ENCODE results near the gene NKD1.

Gene NKD1

DNA sequence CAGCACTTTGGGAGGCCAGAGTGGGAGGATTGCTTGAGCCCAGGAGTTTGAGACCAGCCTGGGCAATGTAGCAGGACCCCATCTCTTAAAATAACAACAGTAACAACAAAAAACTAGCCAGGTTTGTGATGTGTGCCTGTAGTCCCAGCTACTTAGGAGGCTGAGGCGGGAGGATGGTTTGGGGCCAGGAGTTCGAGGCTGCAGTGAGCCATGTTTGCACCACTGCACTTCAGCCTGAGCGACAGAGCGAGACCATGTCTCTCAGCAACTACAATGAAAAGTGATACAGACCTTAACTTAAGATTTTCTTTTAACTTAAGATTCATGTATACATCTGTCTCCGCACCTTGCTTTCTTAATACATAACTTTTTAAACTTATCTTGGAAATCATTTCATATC, 17.2 kb downstream of the NKD1 start:
- WGBS (ENCODE audit: insufficient coverage), result 100% methylated on average over 2 of the region's 5 CpGs

DNA sequence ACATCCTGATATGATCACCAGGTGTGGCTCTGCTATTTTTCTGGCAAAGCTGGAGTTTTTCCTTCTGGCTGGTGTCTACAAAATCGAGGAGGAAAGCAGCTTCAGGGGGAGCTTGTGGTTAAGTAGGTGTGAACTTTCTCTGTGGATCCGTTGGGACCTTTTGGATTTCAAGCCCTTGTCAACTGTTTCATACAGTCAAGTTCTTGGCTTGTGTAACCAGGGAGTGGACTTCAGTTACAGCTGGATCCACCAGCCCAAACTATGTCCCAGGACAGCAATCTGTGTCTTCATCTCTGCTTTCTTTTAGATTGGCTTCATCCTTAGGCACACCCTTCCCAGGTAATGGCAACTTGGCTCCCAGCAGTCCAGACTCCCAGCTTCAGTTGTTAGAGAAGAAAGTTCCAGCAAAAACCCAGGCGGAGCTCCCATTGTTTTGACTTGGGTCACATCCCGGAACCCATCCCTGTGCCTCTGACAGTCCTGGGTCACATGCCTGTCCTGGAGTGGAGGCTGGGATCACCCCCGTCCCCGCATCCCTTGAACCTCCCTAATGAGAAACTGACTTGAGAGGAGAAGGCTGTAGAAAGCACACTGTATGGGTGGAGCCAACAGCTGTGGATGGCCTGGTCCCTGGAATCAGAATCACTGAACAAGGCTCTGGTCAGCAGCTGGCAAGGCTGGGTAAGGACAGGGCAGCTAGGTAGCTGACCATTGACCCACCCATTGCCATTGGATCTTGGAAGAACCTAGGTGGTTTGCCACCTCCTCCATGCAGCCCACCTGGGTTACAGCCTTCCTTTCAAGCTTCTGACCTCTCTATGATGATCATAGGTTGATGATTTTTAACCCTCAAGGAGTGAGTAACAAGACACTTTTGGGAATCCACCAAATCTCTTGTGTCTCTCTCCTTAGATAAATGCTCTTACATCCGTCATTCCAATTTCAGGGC, 18.1 kb downstream of the NKD1 start:
- DNase-seq, result no peak
- peaks cover 0 to 8% (median 1%) of the 10 kb centered on the region in 4 experiments for H3K4me1 ChIP-seq (ENCODE audit: control extremely low read depth in 1 of 4, control insufficient read depth in 4 of 4, insufficient read depth in 4 of 4, low read length in 3 of 4)
- H3K36me3 ChIP-seq (ENCODE audit: control insufficient read depth in 4 of 4, insufficient read depth in 4 of 4, low read length in 3 of 4), result no peaks in the 10 kb centered on the region
- ChIA-PET CTCF (interaction anchor here (1.3 kb wide), 1 partner anchor 12 kb away, joined by 3 read pairs; no protein-coding TSS in a partner anchor), POLR2A (no interaction called here)
- no peak overlapping the region for H3K27ac ChIP-seq (ENCODE audit: insufficient read depth in 1 of 2, low read depth in 1 of 2, low read length in 2 of 2, poor library complexity in 1 of 2, severe bottlenecking in 2 of 2)
- 95% methylated on average over 5 of the region's 7 CpGs for WGBS (ENCODE audit: insufficient coverage)
- H3K4me3 ChIP-seq (ENCODE audit: control insufficient read depth in 1 of 7, extremely low read depth in 1 of 7, insufficient read depth in 4 of 7, low read depth in 2 of 7, low read length in 6 of 7), result no peak overlapping the region
- peaks cover 0 to 1% (median 0%) of the 10 kb centered on the region in 5 experiments for H3K9me3 ChIP-seq (ENCODE audit: control extremely low read depth in 1 of 5, control insufficient read depth in 4 of 5, insufficient read depth in 2 of 5, low read depth in 1 of 5, low read length in 4 of 5)
- H3K27me3 ChIP-seq (replicated peaks in 2 of 5; ENCODE audit: control insufficient read depth in 4 of 5, insufficient read depth in 5 of 5, low read length in 4 of 5), result no peaks in the 10 kb centered on the region

More for the DNA sequence above, 17.2 kb downstream of the NKD1 start:
- DNase-seq, result no peak
- no peak overlapping the region for H3K27ac ChIP-seq (ENCODE audit: insufficient read depth in 1 of 2, low read depth in 1 of 2, low read length in 2 of 2, poor library complexity in 1 of 2, severe bottlenecking in 2 of 2)
- CTCF ChIA-PET, result interaction anchor here (1.8 kb wide), 1 partner anchor 12 kb away, joined by 4 read pairs; no protein-coding TSS in a partner anchor
- no peaks in the 10 kb centered on the region for H3K27me3 ChIP-seq (replicated peaks in 2 of 5; ENCODE audit: control insufficient read depth in 4 of 5, insufficient read depth in 5 of 5, low read length in 4 of 5)
- POLR2A ChIA-PET, result no interaction called here
- H3K4me3 ChIP-seq (ENCODE audit: control insufficient read depth in 1 of 7, extremely low read depth in 1 of 7, insufficient read depth in 4 of 7, low read depth in 2 of 7, low read length in 6 of 7), result no peak overlapping the region
- H3K36me3 ChIP-seq (ENCODE audit: control insufficient read depth in 4 of 4, insufficient read depth in 4 of 4, low read length in 3 of 4), result no peaks in the 10 kb centered on the region
- peaks cover 0 to 8% (median 1%) of the 10 kb centered on the region in 4 experiments for H3K4me1 ChIP-seq (ENCODE audit: control extremely low read depth in 1 of 4, control insufficient read depth in 4 of 4, insufficient read depth in 4 of 4, low read length in 3 of 4)
- peaks cover 0 to 1% (median 0%) of the 10 kb centered on the region in 5 experiments for H3K9me3 ChIP-seq (ENCODE audit: control extremely low read depth in 1 of 5, control insufficient read depth in 4 of 5, insufficient read depth in 2 of 5, low read depth in 1 of 5, low read length in 4 of 5)

DNA sequence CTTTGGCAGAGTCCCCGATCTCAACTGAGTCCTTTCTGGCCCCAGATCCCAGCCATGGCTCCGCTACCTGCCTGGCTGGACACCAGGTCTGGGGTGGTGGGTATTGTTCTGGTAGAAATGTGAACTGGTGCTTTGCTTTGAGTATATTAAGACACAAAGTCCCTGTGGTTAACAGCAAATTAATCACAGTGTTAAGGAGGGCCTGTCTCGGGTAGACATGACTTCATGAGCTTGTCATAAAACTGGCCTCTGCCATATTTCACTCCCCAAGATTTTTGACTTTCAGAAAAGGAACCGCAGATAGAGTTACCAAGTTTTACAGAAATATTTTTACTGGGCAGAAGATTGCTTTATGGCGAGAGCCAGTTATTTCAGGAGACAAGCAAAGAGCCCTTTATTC, 19.5 kb downstream of the NKD1 start:
- no peak for DNase-seq
- Histone ChIP-seq H3K27me3 (replicated peaks in 2 of 5; ENCODE audit: control insufficient read depth in 4 of 5, insufficient read depth in 5 of 5, low read length in 4 of 5) (no peaks in the 10 kb centered on the region), H3K4me3 (ENCODE audit: control insufficient read depth in 1 of 7, extremely low read depth in 1 of 7, insufficient read depth in 4 of 7, low read depth in 2 of 7, low read length in 6 of 7) (no peak overlapping the region), H3K9me3 (ENCODE audit: control extremely low read depth in 1 of 5, control insufficient read depth in 4 of 5, insufficient read depth in 2 of 5, low read depth in 1 of 5, low read length in 4 of 5) (no peaks in the 10 kb centered on the region), H3K4me1 (ENCODE audit: control extremely low read depth in 1 of 4, control insufficient read depth in 4 of 4, insufficient read depth in 4 of 4, low read length in 3 of 4) (peaks cover 0 to 8% (median 1%) of the 10 kb centered on the region in 4 experiments), H3K36me3 (ENCODE audit: control insufficient read depth in 4 of 4, insufficient read depth in 4 of 4, low read length in 3 of 4) (no peaks in the 10 kb centered on the region), H3K27ac (ENCODE audit: insufficient read depth in 1 of 2, low read depth in 1 of 2, low read length in 2 of 2, poor library complexity in 1 of 2, severe bottlenecking in 2 of 2) (no peak overlapping the region)
- ChIA-PET CTCF (no interaction called here), POLR2A (no interaction called here)
- 79% methylated on average over 3 of the region's 5 CpGs for whole genome bisulfite sequencing (ENCODE audit: insufficient coverage)

DNA sequence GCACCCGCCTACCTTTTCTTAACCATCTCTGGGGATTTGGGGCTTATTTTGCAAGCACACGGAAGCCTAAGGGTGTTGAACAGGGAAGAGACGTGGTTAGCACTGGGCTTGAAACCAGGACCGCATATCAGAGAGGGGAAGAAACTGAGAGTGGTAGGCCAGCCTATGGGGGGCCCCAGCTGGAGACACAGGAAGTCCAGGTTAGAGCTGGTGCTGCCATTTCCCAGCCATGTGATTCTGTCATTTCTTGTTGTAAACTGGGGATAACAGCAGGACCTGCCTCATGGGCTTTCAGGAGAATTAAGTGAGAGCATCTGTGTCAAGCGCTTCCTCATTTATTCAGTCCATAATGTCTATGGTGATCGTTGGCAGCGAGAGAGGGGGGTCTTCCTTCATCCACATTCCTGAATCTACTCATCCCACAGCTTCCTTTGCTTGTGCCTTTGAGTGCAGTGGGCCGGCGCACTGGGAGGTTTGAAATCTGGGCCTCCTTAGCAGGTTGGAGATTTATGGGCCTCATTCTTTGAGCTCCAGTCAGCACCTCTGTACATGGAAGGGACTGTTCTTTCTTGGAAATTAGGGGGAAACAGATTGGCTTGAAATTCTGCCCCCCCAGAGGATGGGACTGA, 20.1 kb downstream of the NKD1 start:
- ChIA-PET POLR2A (no interaction called here), CTCF (interaction anchor here (1.0 kb wide), 1 partner anchor 25 kb away, joined by 3 read pairs; no protein-coding TSS in a partner anchor)
- Histone ChIP-seq H3K27me3 (replicated peaks in 2 of 5; ENCODE audit: control insufficient read depth in 4 of 5, insufficient read depth in 5 of 5, low read length in 4 of 5) (no peaks in the 10 kb centered on the region), H3K4me1 (ENCODE audit: control extremely low read depth in 1 of 4, control insufficient read depth in 4 of 4, insufficient read depth in 4 of 4, low read length in 3 of 4) (peaks cover 0 to 8% (median 1%) of the 10 kb centered on the region in 4 experiments), H3K36me3 (ENCODE audit: control insufficient read depth in 4 of 4, insufficient read depth in 4 of 4, low read length in 3 of 4) (no peaks in the 10 kb centered on the region), H3K9me3 (ENCODE audit: control extremely low read depth in 1 of 5, control insufficient read depth in 4 of 5, insufficient read depth in 2 of 5, low read depth in 1 of 5, low read length in 4 of 5) (no peaks in the 10 kb centered on the region), H3K27ac (ENCODE audit: insufficient read depth in 1 of 2, low read depth in 1 of 2, low read length in 2 of 2, poor library complexity in 1 of 2, severe bottlenecking in 2 of 2) (no peak overlapping the region), H3K4me3 (ENCODE audit: control insufficient read depth in 1 of 7, extremely low read depth in 1 of 7, insufficient read depth in 4 of 7, low read depth in 2 of 7, low read length in 6 of 7) (no peak overlapping the region)
- DNase-seq, result no peak
- WGBS (ENCODE audit: insufficient coverage), result 73% methylated on average over 9 of the region's 9 CpGs

DNA sequence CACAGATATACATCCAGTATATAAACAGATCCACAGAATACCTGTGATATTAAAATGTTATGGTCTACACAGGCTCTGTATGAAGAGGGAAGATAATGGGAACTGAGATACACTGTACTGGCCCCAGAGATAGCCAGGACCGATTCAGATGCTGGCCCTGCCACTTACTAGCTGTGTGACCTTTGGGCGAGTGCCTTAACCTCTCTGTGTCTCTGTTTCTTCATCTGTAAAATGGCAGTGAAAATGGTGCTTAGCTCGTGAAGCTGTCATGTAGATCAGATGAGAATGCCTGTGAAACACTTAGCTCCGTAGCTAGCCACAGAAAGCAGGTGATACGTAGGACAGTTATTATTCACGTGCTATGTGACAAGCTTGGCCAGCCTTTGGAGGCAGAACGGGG, 22.2 kb downstream of the NKD1 start:
- Histone ChIP-seq H3K4me3 (ENCODE audit: control insufficient read depth in 1 of 7, extremely low read depth in 1 of 7, insufficient read depth in 4 of 7, low read depth in 2 of 7, low read length in 6 of 7) (no peak overlapping the region), H3K27me3 (replicated peaks in 2 of 5; ENCODE audit: control insufficient read depth in 4 of 5, insufficient read depth in 5 of 5, low read length in 4 of 5) (no peaks in the 10 kb centered on the region), H3K4me1 (ENCODE audit: control extremely low read depth in 1 of 4, control insufficient read depth in 4 of 4, insufficient read depth in 4 of 4, low read length in 3 of 4) (peaks cover 0 to 8% (median 1%) of the 10 kb centered on the region in 4 experiments), H3K9me3 (ENCODE audit: control extremely low read depth in 1 of 5, control insufficient read depth in 4 of 5, insufficient read depth in 2 of 5, low read depth in 1 of 5, low read length in 4 of 5) (no peaks in the 10 kb centered on the region), H3K27ac (ENCODE audit: insufficient read depth in 1 of 2, low read depth in 1 of 2, low read length in 2 of 2, poor library complexity in 1 of 2, severe bottlenecking in 2 of 2) (no peak overlapping the region), H3K36me3 (ENCODE audit: control insufficient read depth in 4 of 4, insufficient read depth in 4 of 4, low read length in 3 of 4) (no peaks in the 10 kb centered on the region)
- ChIA-PET CTCF (no interaction called here), POLR2A (no interaction called here)
- WGBS (ENCODE audit: insufficient coverage), result 99% methylated on average over 6 of the region's 7 CpGs
- DNase-seq, result no peak

DNA sequence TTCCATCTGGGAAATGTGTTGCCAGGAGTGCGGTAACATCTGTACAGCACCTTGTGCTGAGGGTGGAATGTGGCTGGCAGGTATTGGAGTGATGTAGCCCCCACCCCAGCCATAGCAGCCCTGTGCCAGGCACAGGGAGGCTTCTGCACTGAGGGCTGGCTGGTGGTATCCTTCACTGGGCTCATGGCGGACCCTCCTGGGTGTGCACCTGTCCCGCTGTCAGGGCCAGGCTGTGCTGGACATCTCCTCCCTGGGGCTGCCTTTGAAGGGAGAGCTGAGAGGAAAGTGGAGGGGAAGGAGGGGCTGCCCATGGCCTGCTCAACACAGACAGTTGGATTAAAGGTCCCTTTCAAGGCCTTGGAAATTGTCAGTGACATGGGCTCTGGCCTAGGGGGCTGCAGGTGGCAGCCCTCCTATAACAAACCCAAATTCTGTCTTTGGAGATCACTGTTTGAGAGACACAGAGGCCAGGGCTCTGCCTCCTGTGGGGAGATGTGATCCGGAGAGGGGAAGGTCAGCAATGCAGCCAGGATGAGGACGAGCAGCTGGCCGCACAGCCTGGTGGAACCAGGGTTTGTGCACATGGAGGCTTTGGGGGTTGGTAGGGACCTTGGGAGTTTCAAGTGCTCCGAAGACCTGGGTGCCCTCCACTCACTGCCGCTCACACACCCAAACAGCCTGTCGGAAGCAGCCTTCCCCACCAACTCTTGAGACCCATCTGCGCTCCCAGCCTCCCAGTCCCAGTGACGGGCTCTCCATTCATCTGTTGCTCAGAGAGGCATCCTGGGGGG, 22.8 kb downstream of the NKD1 start:
- DNase-seq, result no peak
- no peak overlapping the region for H3K27ac ChIP-seq (ENCODE audit: insufficient read depth in 1 of 2, low read depth in 1 of 2, low read length in 2 of 2, poor library complexity in 1 of 2, severe bottlenecking in 2 of 2)
- ChIA-PET POLR2A (interaction anchor here (0.6 kb wide), 1 partner anchor 1384 kb away, joined by 4 read pairs; no protein-coding TSS in a partner anchor), CTCF (interaction anchor here (1.0 kb wide), 1 partner anchor 95 kb away, joined by 3 read pairs; no protein-coding TSS in a partner anchor)
- no peak overlapping the region for H3K4me3 ChIP-seq (ENCODE audit: control insufficient read depth in 1 of 7, extremely low read depth in 1 of 7, insufficient read depth in 4 of 7, low read depth in 2 of 7, low read length in 6 of 7)
- H3K9me3 ChIP-seq (ENCODE audit: control extremely low read depth in 1 of 5, control insufficient read depth in 4 of 5, insufficient read depth in 2 of 5, low read depth in 1 of 5, low read length in 4 of 5), result no peaks in the 10 kb centered on the region
- WGBS (ENCODE audit: insufficient coverage), result 100% methylated on average over 5 of the region's 11 CpGs
- H3K27me3 ChIP-seq (replicated peaks in 2 of 5; ENCODE audit: control insufficient read depth in 4 of 5, insufficient read depth in 5 of 5, low read length in 4 of 5), result no peaks in the 10 kb centered on the region
- H3K36me3 ChIP-seq (ENCODE audit: control insufficient read depth in 4 of 4, insufficient read depth in 4 of 4, low read length in 3 of 4), result no peaks in the 10 kb centered on the region
- peaks cover 0 to 8% (median 1%) of the 10 kb centered on the region in 4 experiments for H3K4me1 ChIP-seq (ENCODE audit: control extremely low read depth in 1 of 4, control insufficient read depth in 4 of 4, insufficient read depth in 4 of 4, low read length in 3 of 4)

Measured in common myeloid progenitor, CD34-positive (primary cell).